Activated naive CD8-positive, alpha-beta T cell (primary cell): ENCODE results near the gene KCNK17.

Experiments used
- H3K27ac Mint-ChIP-seq: one replicate; pipeline ENCODE4 v1.8.0; 2021; ENCODE audit warnings: mixed read lengths
- H3K27me3 Mint-ChIP-seq: one replicate; pipeline ENCODE4 v1.8.0; 2021; ENCODE audit warnings: mixed read lengths
- H3K36me3 Mint-ChIP-seq: one replicate; pipeline ENCODE4 v1.8.0; 2021; ENCODE audit warnings: mixed read lengths
- H3K4me1 Mint-ChIP-seq: one replicate; pipeline ENCODE4 v1.8.0; 2021; ENCODE audit warnings: low read depth, mixed read lengths
- H3K4me3 Mint-ChIP-seq: one replicate; pipeline ENCODE4 v1.8.0; 2021; ENCODE audit warnings: mild to moderate bottlenecking, mixed read lengths
- H3K9me3 Mint-ChIP-seq: one replicate; pipeline ENCODE4 v1.8.0; 2021; ENCODE audit warnings: low read depth, mixed read lengths

Gene KCNK17

DNA sequence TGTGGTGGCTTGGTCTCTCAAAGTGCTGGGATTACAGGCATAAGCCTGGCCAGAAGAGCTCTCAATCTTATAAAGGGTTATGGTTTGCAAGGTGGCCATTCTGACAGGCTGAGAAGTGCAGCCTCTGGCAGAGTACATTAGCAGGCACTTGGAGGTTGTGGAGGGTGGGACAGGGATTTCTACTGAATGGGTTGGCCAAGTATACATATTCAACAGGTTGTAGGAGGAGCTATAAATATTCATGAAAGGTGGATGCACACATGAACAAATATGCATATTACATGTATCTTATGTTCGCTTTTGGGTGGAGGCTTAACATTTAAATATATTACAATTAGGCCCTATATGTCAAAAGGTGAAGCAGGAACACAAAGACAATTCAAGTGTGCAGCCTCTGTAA lies 64.9 kb downstream of the KCNK17 start:
- H3K27ac Mint-ChIP-seq, result no peak overlapping the region
- no peaks in the 10 kb centered on the region for H3K9me3 Mint-ChIP-seq
- no peak overlapping the region for H3K4me3 Mint-ChIP-seq
- H3K4me1 Mint-ChIP-seq, result peaks cover 2% of the 10 kb centered on the region
- peaks cover 2% of the 10 kb centered on the region for H3K27me3 Mint-ChIP-seq
- peaks cover 3% of the 10 kb centered on the region for H3K36me3 Mint-ChIP-seq
